Heart left ventricle (tissue), 16 donors: ENCODE data around the gene SYT9. TPM values are rescaled to one million over a fixed set of nuclear protein-coding genes. Genes with fewer than 3 reads are reported as not detected.
A peak's percentile ranks its signal among the peaks of the same experiment; 100 is the strongest.

Experiments used
- ATAC-seq, 4 donors: fragments of 200-7000 bp; cut with Tn5 transposase; one replicate each; pipeline ENCODE4 v1.9.1; 2020 to 2022; ENCODE audit warnings: moderate library complexity in 4 of 4, mild to moderate bottlenecking in 3 of 4, moderate number of reproducible peaks in 1 of 4
- DNase-seq, 5 donors: peaks; one replicate each; pipeline ENCODE4 v3.0.0-alpha.2; 2020
- H3K27ac ChIP-seq, 12 donors: fragments of 200-600 bp; sonication (generic) in 4 of 12; one replicate each; pipeline versions ENCODE4 v1.5.0 to v1.8.0; 2016 to 2022; ENCODE audit warnings: mild to moderate bottlenecking in 2 of 12
- H3K27me3 ChIP-seq, 9 donors: fragments of 200-600 bp; sonication (generic) in 2 of 9; one replicate each; pipeline versions ENCODE4 v1.5.1 to v1.8.0; 2016 to 2022; ENCODE audit warnings: mild to moderate bottlenecking in 3 of 9
- H3K36me3 ChIP-seq, 9 donors: fragments of 200-600 bp; sonication (generic) in 2 of 9; one replicate each; pipeline versions ENCODE4 v1.5.0 to v1.8.0; 2018 to 2022; ENCODE audit warnings: mild to moderate bottlenecking in 2 of 9
- H3K4me1 ChIP-seq, 12 donors: fragments of 200-600 bp; sonication (generic) in 4 of 12; one replicate each; pipeline versions ENCODE4 v1.5.0 to v1.8.0; 2016 to 2022; ENCODE audit warnings: mild to moderate bottlenecking in 3 of 12
- H3K4me3 ChIP-seq, 12 donors: fragments of 200-600 bp; sonication (generic) in 4 of 12; one replicate each; pipeline versions ENCODE4 v1.5.0 to v1.8.0; 2017 to 2022; ENCODE audit warnings: mild to moderate bottlenecking in 9 of 12, moderate library complexity in 4 of 12
- H3K9me3 ChIP-seq, 12 donors: fragments of 200-600 bp; sonication (generic) in 4 of 12; one replicate each; pipeline versions ENCODE4 v1.5.0 to v1.8.0; 2016 to 2022; ENCODE audit warnings: mild to moderate bottlenecking in 1 of 12
- CTCF ChIP-seq, 12 donors: fragments of 200-600 bp; sonication (generic) in 4 of 12; IDR thresholded peaks; one replicate each; pipeline versions ENCODE4 v1.5.0 to v1.8.0; 2018 to 2022; ENCODE audit warnings: antibody characterized with exemption in 12 of 12, mild to moderate bottlenecking in 5 of 12
- POLR2A ChIP-seq, 2 donors: fragments of 450-650 bp; IDR thresholded peaks; one replicate each; pipeline ENCODE4 v1.6.1; 2017; ENCODE audit warnings: antibody characterized with exemption in 2 of 2, mild to moderate bottlenecking in 2 of 2, moderate library complexity in 2 of 2
- WGBS, 4 donors: extraction: QIAGEN DNeasy Blood & Tissue Kit in 2 of 4; methylation state at CpG; one replicate each; pipeline versions ENCODE4 v1.1.5 to v1.1.7; 2013 to 2018; 5-methylcytosine and 5-hydroxymethylcytosine counted together
- intact Hi-C, 10 donors: fragments of 100-400 bp; cut with DNase I; formaldehyde crosslinking; loops; one replicate each; pipeline versions ENCODE4 v1.11.1 to v1.14.2; 2022
- polyA plus RNA-seq, 2 donors: library from polyadenylated mRNA; stranded (reverse); fragments of 200-250 nt; gene quantifications; one replicate each; pipeline ENCODE4 v1.2.3, GENCODE V29; 2013
- total RNA-seq, 9 donors: library from RNA; depleted of rRNA in 2 of 9; stranded (reverse); fragments of >200 nt in 2 of 9; fragmentation: NEBNext Ultra II Directional in 3 of 9; extraction: Animal tissue kit (Norgen Biotek cat#: 25700) in 3 of 9; gene quantifications; one replicate each; pipeline versions ENCODE4 v1.1.0 to v1.2.4, GENCODE V29; 2016 to 2023
- donor health status: ischemic (EF 13 %, LVEDD 7.1; RV severe dilation, severe dysfunction).
- donor health status: healthy with polysubstance abuse.
- donor health status: DM: no; HTN: yes; CAD: no.
- donor health status: DM: no; HTN: no; CAD: no.
- donor health status: ischemic (EF 25% LVEDD 6.9; RV normal size, moderate dysfunction).
- donor health status: ischemic (EF 25% LVEDD 5.7; RV mildly dilated, moderate dysfunction).
- donor health status: healthy.
- donor health status: DM: yes; HTN: yes; CAD: no.
- donor health status: ischemic (EF 35%, LVEDD 5.7; RV mildly dilated, moderate dysfunction).
- donor health status: nonischemic (EF 11% LVEDD 7.7; RV severe dilation, severe dysfunction).
- donor health status: DM: yes; HTN: yes; CAD: no.
- donor health status: PGD.
- donor health status: ischemic (EF 29% LVEDD 5.4; RV normal size, mild dysfunction).
- donor health status: nonischemic (EF 23%, LVEDD 6.1; RV moderate dilation, normal function).

The SYT9 gene
- total and polyA plus RNA-seq, 11 donors, result 0.04 to 1.4 (median 0.27) TPM; not detected in 2

GRCh38 chr11:7500251-7500650, 248.5 kb downstream of the SYT9 start:
- Histone ChIP-seq H3K9me3 (no peaks in the 10 kb centered on the region), H3K27me3 (no peaks in the 10 kb centered on the region), H3K27ac (no peak overlapping the region), H3K4me1 (peaks cover 0 to 16% (median 0%) of the 10 kb centered on the region in 12 donors), H3K4me3 (no peak overlapping the region), H3K36me3 (peaks cover 0 to 38% (median 0%) of the 10 kb centered on the region in 9 donors)
- no peak for TF ChIP-seq POLR2A (IDR thresholded peaks at IDR 0.05)
- TF ChIP-seq CTCF (IDR thresholded peaks at IDR 0.05), result no peak
- DNase-seq (no peak), ATAC-seq (no peak)
- intact Hi-C loops, result no loop called here
- 92 to 98% (median 94%) methylated on average over 3 of the region's 3 CpGs for WGBS, 4 donors

- 77 to 83% (median 80%) methylated on average over 1 to 3 of the region's 3 CpGs for WGBS, 4 donors
- Histone ChIP-seq H3K27ac (no peak overlapping the region), H3K9me3 (no peaks in the 10 kb centered on the region), H3K27me3 (no peaks in the 10 kb centered on the region), H3K4me3 (no peak overlapping the region), H3K36me3 (peaks cover 0 to 30% (median 0%) of the 10 kb centered on the region in 9 donors), H3K4me1 (peaks cover 0 to 11% (median 0%) of the 10 kb centered on the region in 12 donors)
- ATAC-seq (peak in 1 of 4 donors; percentile 24), DNase-seq (no peak)
- intact Hi-C loops, result no loop called here
- TF ChIP-seq CTCF (IDR thresholded peaks at IDR 0.05) (no peak), POLR2A (IDR thresholded peaks at IDR 0.05) (no peak)
Measured at GRCh38 chr11:7501251-7501650, 249.5 kb downstream of the SYT9 start.

- TF ChIP-seq POLR2A (IDR thresholded peaks at IDR 0.05) (no peak), CTCF (IDR thresholded peaks at IDR 0.05) (no peak)
- WGBS, 4 donors, result 84 to 91% (median 87%) methylated on average over 4 of the region's 4 CpGs
- H3K27ac ChIP-seq, result no peak overlapping the region
Measured at GRCh38 chr11:7501894-7502293, 250.2 kb downstream of the SYT9 start.

GRCh38 chr11:7506243-7506642, 254.5 kb downstream of the SYT9 start:
- intact Hi-C loops, result no loop called here
- WGBS, 4 donors, result 92 to 96% (median 95%) methylated on average over 3 of the region's 3 CpGs
- DNase-seq (no peak), ATAC-seq (no peak)
- no peaks in the 10 kb centered on the region for H3K9me3 ChIP-seq
- H3K4me1 ChIP-seq, result peaks cover 0 to 13% (median 4%) of the 10 kb centered on the region in 12 donors
- TF ChIP-seq POLR2A (IDR thresholded peaks at IDR 0.05) (no peak), CTCF (IDR thresholded peaks at IDR 0.05) (no peak)
- no peak overlapping the region for H3K4me3 ChIP-seq
- H3K27ac ChIP-seq, result no peak overlapping the region
- no peaks in the 10 kb centered on the region for H3K27me3 ChIP-seq
- peaks cover 0 to 28% (median 0%) of the 10 kb centered on the region in 9 donors for H3K36me3 ChIP-seq

More at GRCh38 chr11:7501894-7502293, 250.2 kb downstream of the SYT9 start:
- intact Hi-C loops, result no loop called here
- H3K27me3 ChIP-seq, result no peaks in the 10 kb centered on the region
- ATAC-seq (no peak), DNase-seq (no peak)
- no peaks in the 10 kb centered on the region for H3K9me3 ChIP-seq
- H3K36me3 ChIP-seq, result peaks cover 0 to 28% (median 0%) of the 10 kb centered on the region in 9 donors
- H3K4me1 ChIP-seq, result peaks cover 0 to 4% (median 0%) of the 10 kb centered on the region in 12 donors
- no peak overlapping the region for H3K4me3 ChIP-seq
